GM10266 (cell line): Measurements from ENCODE around the gene TERT.

Source experiments
- DNase-seq: peaks from one replicate; pipeline ENCODE4 v3.0.0; 2012; ENCODE audit errors: extremely low spot score
- CTCF ChIP-seq: IDR thresholded peaks from 2 replicates; pipeline ENCODE4 v1.5.1; 2012; ENCODE audit warnings: mild to moderate bottlenecking, low read depth; ENCODE audit not compliant: control insufficient read depth, insufficient read depth; ENCODE audit errors: missing control alignments

Gene TERT

GRCh38 chr5:1222147-1222546 lies 72.7 kb downstream of the TERT start:
- no peak for DNase-seq
- no peak for TF ChIP-seq CTCF

- no peak for DNase-seq
- no peak for TF ChIP-seq CTCF
Measured at GRCh38 chr5:1221721-1222120, 73.1 kb downstream of the TERT start.

- DNase-seq = no peak
- no peak for TF ChIP-seq CTCF
Measured at GRCh38 chr5:1220831-1221230, 74.0 kb downstream of the TERT start.

- no peak for TF ChIP-seq CTCF
- no peak for DNase-seq
Measured at GRCh38 chr5:1220351-1220750, 74.5 kb downstream of the TERT start.

- DNase-seq = no peak
- TF ChIP-seq CTCF = no peak
Measured at GRCh38 chr5:1219768-1220100, 75.1 kb downstream of the TERT start.

- DNase-seq = no peak
- TF ChIP-seq CTCF = no peak
Measured at GRCh38 chr5:1219098-1219767, 75.6 kb downstream of the TERT start.

GRCh38 chr5:1218351-1219080 lies 76.4 kb downstream of the TERT start:
- DNase-seq = no peak
- no peak for TF ChIP-seq CTCF
